HFF-Myc (cell line): ENCODE measurements around the gene SCAND1.

Source experiments
- DNase-seq: peaks from one replicate; pipeline ENCODE4 v3.0.0-alpha.2; 2011; ENCODE audit warnings: low read depth; ENCODE audit errors: extremely low read depth
- H3K4me3 ChIP-seq: replicated peaks from 2 replicates; pipeline ENCODE4 v1.5.1; 2011; ENCODE audit warnings: low read depth, mild to moderate bottlenecking, control low read depth, low read length
- TF ChIP-seq, protein P1 (sequence below): IDR thresholded peaks from 2 replicates; pipeline ENCODE4 v1.5.1; 2012; ENCODE audit warnings: mild to moderate bottlenecking, low read depth, low read length, control low read depth; ENCODE audit errors: missing control alignments

The SCAND1 gene

GRCh38 chr20:35991142-35991771 is 37.0 kb upstream of the SCAND1 start:
- TF ChIP-seq, protein P1, sequence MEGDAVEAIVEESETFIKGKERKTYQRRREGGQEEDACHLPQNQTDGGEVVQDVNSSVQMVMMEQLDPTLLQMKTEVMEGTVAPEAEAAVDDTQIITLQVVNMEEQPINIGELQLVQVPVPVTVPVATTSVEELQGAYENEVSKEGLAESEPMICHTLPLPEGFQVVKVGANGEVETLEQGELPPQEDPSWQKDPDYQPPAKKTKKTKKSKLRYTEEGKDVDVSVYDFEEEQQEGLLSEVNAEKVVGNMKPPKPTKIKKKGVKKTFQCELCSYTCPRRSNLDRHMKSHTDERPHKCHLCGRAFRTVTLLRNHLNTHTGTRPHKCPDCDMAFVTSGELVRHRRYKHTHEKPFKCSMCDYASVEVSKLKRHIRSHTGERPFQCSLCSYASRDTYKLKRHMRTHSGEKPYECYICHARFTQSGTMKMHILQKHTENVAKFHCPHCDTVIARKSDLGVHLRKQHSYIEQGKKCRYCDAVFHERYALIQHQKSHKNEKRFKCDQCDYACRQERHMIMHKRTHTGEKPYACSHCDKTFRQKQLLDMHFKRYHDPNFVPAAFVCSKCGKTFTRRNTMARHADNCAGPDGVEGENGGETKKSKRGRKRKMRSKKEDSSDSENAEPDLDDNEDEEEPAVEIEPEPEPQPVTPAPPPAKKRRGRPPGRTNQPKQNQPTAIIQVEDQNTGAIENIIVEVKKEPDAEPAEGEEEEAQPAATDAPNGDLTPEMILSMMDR = peak; percentile 47
- no peak for DNase-seq
- H3K4me3 ChIP-seq = no peak overlapping the region

- no peak overlapping the region for H3K4me3 ChIP-seq
- TF ChIP-seq, protein P1 = no peak
- DNase-seq = no peak
Measured at GRCh38 chr20:35988910-35989463, 34.7 kb upstream of the SCAND1 start.

GRCh38 chr20:35985806-35986205 is 31.5 kb upstream of the SCAND1 start:
- TF ChIP-seq, protein P1 = no peak
- DNase-seq = no peak
- no peak overlapping the region for H3K4me3 ChIP-seq

DNA sequence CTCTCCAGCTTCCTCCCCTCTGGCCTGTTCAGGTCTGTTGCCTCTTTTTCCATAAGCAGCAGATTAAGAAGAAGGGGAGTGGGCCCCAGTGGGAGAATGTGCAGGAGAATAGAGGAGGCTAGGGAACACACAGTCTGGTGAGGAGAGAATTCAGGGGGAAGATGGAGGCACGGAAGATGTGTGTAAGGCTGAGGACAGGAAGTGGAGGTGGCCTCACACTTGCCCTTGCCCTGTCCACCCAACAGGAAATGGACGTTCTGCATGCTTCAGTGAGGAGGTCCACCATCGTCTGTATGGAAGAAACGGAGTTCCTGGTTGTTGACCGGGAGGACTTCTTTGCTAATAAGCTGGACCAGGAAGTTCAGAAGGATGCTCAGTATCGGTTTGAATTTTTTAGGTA is 30.1 kb upstream of the SCAND1 start:
- no peak for DNase-seq
- TF ChIP-seq, protein P1 = no peak
- H3K4me3 ChIP-seq = no peak overlapping the region

GRCh38 chr20:35981969-35982368 is 27.7 kb upstream of the SCAND1 start:
- H3K4me3 ChIP-seq = no peak overlapping the region
- DNase-seq = no peak
- TF ChIP-seq, protein P1 = no peak

GRCh38 chr20:35979544-35979943 is 25.2 kb upstream of the SCAND1 start:
- TF ChIP-seq, protein P1 = no peak
- no peak overlapping the region for H3K4me3 ChIP-seq
- DNase-seq = no peak
